ENCODE data around the gene VTI1B. TPM values are rescaled to one million over a fixed set of nuclear protein-coding genes. Genes with fewer than 3 reads are reported as not detected.

VTI1B gene
- total RNA-seq, 1 donor from 2014 or later: 115 TPM

DNA sequence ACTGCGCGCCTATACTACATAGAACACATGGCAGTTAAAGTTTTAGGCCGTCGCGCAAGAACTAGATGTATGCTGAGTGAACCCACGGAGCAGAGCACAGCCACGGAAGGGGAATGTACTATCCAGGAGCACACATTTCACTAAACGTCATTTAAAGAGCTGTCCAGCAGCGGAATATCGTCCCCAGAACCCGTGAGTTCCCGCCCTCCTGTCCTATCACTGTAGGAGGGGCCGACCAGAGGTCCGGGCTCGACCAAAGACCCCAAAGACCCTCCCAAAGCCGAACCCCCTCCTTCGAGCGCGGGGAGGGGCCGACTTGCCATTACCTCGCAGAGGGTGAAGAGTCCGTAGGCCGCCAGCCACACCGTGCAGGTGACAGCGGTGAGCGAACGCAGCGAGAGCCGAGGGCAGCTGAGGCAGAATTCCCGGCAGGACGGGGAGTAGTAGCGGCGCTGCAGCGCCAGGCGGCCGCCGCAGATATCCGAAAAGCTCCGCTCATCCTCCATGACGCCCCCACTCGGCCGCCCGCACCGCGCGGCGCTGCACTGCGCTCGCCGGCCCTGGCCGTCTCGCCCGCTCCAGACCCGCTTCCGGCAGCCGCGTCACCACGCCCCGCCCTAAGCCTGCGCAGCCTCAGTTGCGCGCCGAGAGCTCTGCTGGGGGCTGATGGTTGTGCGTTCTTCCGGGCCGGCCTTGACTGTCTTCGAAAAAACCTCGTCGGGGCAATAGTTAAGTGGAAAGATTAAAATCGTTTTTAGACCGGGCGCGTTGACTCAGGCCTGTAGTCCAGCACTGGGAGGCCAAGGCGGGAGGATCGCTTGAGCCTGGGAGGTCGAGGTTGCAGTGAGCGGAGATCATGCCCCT, 74.5 kb downstream of the VTI1B start, which contains the start of gene PIGH:
TSS of gene PIGH (minus strand) at position 571 of the 864 bp plus-strand sequence. CDS start at position 506, 65 bp downstream.
- DNase-seq (ENCODE audit: low spot score): peak; percentile 95
- intact Hi-C loops (cut with DNase I): loop anchor here (1.0 kb wide), 1 partner anchor 74 kb away; the partner anchor contains the start of gene VTI1B

Other genes with a start within 250 kb of the VTI1B start
- 1.6 TPM for gene TMEM229B, start 185.9 kb downstream of the VTI1B start, total RNA-seq
- gene PLEKHH1, start 141.3 kb downstream of the VTI1B start, total RNA-seq: 2.6 TPM
- 10.6 TPM for gene PIGH, start 74.4 kb downstream of the VTI1B start, total RNA-seq
- 1.6 TPM for gene ARG2, start 54.7 kb downstream of the VTI1B start, total RNA-seq
- 18.3 TPM for gene RDH11, start 21.1 kb upstream of the VTI1B start, total RNA-seq
- gene RDH12, start 27.3 kb upstream of the VTI1B start, total RNA-seq: not detected
- 11.2 TPM for gene ZFYVE26, start 142.0 kb upstream of the VTI1B start, total RNA-seq
- gene RAD51B, start 145.1 kb upstream of the VTI1B start, total RNA-seq: 3.8 TPM